Glutamatergic neuron (in vitro differentiated cells): ENCODE data around the gene EIF5A. TPM values are rescaled to one million over a fixed set of nuclear protein-coding genes. Genes with fewer than 3 reads are reported as not detected.

Experiments
- DNase-seq: peaks from one replicate; pipeline ENCODE4 v3.0.0; 2022
- H3K27ac Mint-ChIP-seq: one replicate; pipeline ENCODE4 v1.8.0; 2020; ENCODE audit warnings: mild to moderate bottlenecking, mixed read lengths, inconsistent platforms; ENCODE audit not compliant: unreplicated experiment
- H3K27me3 Mint-ChIP-seq: one replicate; pipeline ENCODE4 v1.8.0; 2020; ENCODE audit warnings: mild to moderate bottlenecking, moderate library complexity, mixed read lengths, inconsistent platforms; ENCODE audit not compliant: unreplicated experiment
- H3K36me3 Mint-ChIP-seq: one replicate; pipeline ENCODE4 v1.8.0; 2020; ENCODE audit warnings: mild to moderate bottlenecking, mixed read lengths, inconsistent platforms; ENCODE audit not compliant: unreplicated experiment
- H3K4me1 Mint-ChIP-seq: one replicate; pipeline ENCODE4 v1.8.0; 2020; ENCODE audit warnings: mild to moderate bottlenecking, low read depth, mixed read lengths, inconsistent platforms; ENCODE audit not compliant: unreplicated experiment
- H3K4me3 Mint-ChIP-seq: one replicate; pipeline ENCODE4 v1.8.0; 2020; ENCODE audit warnings: mild to moderate bottlenecking, mixed read lengths, inconsistent platforms; ENCODE audit not compliant: unreplicated experiment
- H3K9me3 Mint-ChIP-seq: one replicate; pipeline ENCODE4 v1.8.0; 2020; ENCODE audit warnings: mild to moderate bottlenecking, moderate library complexity, mixed read lengths, inconsistent platforms; ENCODE audit not compliant: unreplicated experiment
- total RNA-seq: library from RNA; stranded (reverse); fragmentation: NEBNext Ultra II Directional; extraction: Animal tissue kit (Norgen Biotek cat#: 25700); gene quantifications from one replicate; pipeline ENCODE4 v1.2.1, GENCODE V29; 2021; ENCODE audit not compliant: unreplicated experiment
- TF ChIP-seq, protein P1 (sequence below): fragments of 200-600 bp; sonication (generic); IDR thresholded peaks from one replicate; pipeline ENCODE4 v1.5.0; 2021; ENCODE audit not compliant: partially characterized antibody, unreplicated experiment

EIF5A gene
- total RNA-seq, 1 donor from 2014 or later = 347 TPM

DNA sequence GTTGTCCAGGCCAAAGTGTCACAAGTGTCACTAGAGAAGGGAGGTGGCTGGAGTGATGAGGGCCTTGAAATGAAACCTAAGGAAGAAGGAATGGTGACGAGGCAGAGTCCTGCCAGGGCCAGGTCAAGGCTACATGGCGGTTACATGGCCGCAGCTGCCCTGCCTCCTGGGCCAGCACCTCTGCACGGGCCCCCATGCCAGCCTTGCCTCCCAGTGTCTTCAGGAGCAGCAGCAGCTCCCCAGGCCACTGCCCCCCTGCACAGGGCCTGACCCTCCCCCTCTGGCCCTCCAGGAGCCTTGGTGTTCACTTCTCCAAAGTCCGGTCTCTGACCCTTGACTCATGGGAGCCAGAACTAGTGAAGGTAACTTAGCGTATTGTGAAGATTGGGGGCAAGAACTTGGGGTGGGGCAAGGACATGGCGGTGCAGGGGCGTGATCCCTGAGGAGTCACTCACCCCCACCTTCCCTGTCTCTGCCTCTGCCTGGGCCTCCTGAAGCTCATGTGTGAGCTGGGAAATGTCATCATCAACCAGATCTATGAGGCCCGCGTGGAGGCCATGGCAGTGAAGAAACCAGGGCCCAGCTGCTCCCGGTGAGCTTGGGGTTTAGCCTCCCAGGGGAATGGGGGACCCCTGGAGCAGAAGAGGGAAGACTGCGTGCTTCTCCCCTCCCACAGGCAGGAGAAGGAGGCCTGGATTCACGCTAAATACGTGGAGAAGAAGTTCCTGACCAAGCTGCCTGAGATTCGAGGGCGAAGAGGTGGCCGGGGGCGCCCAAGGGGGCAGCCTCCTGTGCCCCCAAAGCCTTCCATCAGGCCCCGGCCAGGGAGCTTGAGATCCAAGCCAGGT is 40.4 kb downstream of the EIF5A start:
- Mint-ChIP-seq H3K27ac (no peak overlapping the region), H3K4me1 (peaks cover 2% of the 10 kb centered on the region), H3K4me3 (no peak overlapping the region), H3K36me3 (no peaks in the 10 kb centered on the region), H3K27me3 (peaks cover 10% of the 10 kb centered on the region), H3K9me3 (peaks cover 4% of the 10 kb centered on the region)
- no peak for DNase-seq
- TF ChIP-seq, protein P1, sequence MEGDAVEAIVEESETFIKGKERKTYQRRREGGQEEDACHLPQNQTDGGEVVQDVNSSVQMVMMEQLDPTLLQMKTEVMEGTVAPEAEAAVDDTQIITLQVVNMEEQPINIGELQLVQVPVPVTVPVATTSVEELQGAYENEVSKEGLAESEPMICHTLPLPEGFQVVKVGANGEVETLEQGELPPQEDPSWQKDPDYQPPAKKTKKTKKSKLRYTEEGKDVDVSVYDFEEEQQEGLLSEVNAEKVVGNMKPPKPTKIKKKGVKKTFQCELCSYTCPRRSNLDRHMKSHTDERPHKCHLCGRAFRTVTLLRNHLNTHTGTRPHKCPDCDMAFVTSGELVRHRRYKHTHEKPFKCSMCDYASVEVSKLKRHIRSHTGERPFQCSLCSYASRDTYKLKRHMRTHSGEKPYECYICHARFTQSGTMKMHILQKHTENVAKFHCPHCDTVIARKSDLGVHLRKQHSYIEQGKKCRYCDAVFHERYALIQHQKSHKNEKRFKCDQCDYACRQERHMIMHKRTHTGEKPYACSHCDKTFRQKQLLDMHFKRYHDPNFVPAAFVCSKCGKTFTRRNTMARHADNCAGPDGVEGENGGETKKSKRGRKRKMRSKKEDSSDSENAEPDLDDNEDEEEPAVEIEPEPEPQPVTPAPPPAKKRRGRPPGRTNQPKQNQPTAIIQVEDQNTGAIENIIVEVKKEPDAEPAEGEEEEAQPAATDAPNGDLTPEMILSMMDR = no peak

DNA sequence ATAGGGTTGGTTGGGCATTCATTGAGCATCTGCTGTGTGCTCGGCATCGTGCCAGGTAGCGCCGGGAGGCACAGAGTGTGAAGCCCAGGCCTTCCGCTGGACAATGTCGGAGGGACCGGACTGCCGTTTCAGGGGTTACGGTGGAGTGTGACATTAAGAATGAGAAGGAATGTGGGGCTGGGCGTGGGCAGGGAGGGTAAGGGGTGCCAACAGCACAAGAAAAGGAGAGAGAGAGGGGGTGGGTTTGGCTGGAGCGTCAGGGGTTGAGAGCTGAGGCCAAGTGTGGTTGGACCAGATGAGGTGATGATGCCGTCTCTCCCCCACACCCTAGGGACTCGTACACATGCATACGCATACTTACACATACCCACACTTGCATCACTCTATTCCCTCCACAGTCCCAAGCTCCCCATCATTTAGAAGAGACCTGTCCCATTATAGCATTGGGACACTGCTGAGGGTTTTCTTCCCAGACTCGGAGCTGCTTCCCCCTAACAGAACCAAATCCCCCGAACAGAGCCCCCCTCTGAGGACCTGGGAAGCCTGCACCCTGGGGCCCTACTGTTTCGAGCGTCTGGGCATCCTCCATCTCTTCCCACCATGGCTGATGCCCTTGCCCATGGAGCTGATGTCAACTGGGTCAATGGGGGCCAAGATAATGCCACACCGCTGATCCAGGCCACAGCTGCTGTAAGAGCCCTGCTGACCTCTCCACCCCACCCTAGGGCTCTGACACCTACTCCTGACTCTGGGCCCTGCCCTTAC is 41.2 kb downstream of the EIF5A start:
- H3K4me1 Mint-ChIP-seq = peaks cover 2% of the 10 kb centered on the region
- TF ChIP-seq, protein P1 = no peak

GRCh38 chr17:7351665-7352502 is 44.5 kb downstream of the EIF5A start, which contains the start of gene KCTD11:
TSS of gene KCTD11 (plus strand) at chr17:7352162.
- TF ChIP-seq, protein P1 = no peak
- Mint-ChIP-seq H3K9me3 (peaks cover 6% of the 10 kb centered on the region), H3K27me3 (peaks cover 8% of the 10 kb centered on the region), H3K36me3 (no peaks in the 10 kb centered on the region), H3K4me1 (peaks cover 6% of the 10 kb centered on the region), H3K27ac (peak within 1 kb of the TSS; percentile 25), H3K4me3 (peak within 1 kb of the TSS; percentile 90)
- peak; percentile 80 for DNase-seq

More for the DNA sequence above, 41.2 kb downstream of the EIF5A start:
- Mint-ChIP-seq H3K27ac (no peak overlapping the region), H3K4me3 (no peak overlapping the region), H3K27me3 (peaks cover 8% of the 10 kb centered on the region), H3K36me3 (no peaks in the 10 kb centered on the region), H3K9me3 (peaks cover 4% of the 10 kb centered on the region)
- DNase-seq = no peak

- Mint-ChIP-seq H3K27ac (peak overlapping the region; percentile 25), H3K9me3 (peaks cover 6% of the 10 kb centered on the region), H3K27me3 (peaks cover 11% of the 10 kb centered on the region), H3K36me3 (no peaks in the 10 kb centered on the region), H3K4me3 (peak overlapping the region; percentile 90), H3K4me1 (peaks cover 6% of the 10 kb centered on the region)
- no peak for DNase-seq
- TF ChIP-seq, protein P1 = no peak
Measured at GRCh38 chr17:7352503-7352889, 45.1 kb downstream of the EIF5A start.
